IMR-90 (cell line): ENCODE data around the gene MET. TPM values are rescaled to one million over a fixed set of nuclear protein-coding genes. Genes with fewer than 3 reads are reported as not detected.

Experiments used
- ATAC-seq: fragments of 200-7000 bp; cut with Tn5 transposase; 2 replicates; pipeline ENCODE4 v1.9.1; 2020; ENCODE audit warnings: low read depth, mild to moderate bottlenecking, moderate library complexity
- BruUV-seq: library from RNA; stranded (reverse); fragments of 400-500 nt; replicated peaks from 2 replicates; lab custom pipeline; 2021; lab: Mats Ljungman, UMichigan
- CTCF ChIA-PET: fragments of 300-600 bp; formaldehyde crosslinking; extraction: SDS; loops from one replicate; lab custom pipeline; 2021; ENCODE audit warnings: antibody characterized with exemption; lab: Yijun Ruan, JAX
- POLR2A ChIA-PET: fragments of 300-600 bp; sonication (Branson Sonifier 250); formaldehyde crosslinking; loops from one replicate; lab custom pipeline; 2022; ENCODE audit warnings: antibody characterized with exemption; ENCODE audit not compliant: unreplicated experiment; lab: Charles Lee
- DNase-seq: peaks from one replicate; pipeline ENCODE4 v3.0.0; 2013
- H2AFZ ChIP-seq: replicated peaks from 2 replicates; pipeline ENCODE3; 2013; ENCODE audit warnings: low read length, mild to moderate bottlenecking; ENCODE audit not compliant: poor library complexity
- H2AK5ac ChIP-seq: 2 replicates; pipeline ENCODE4 v1.6.1; 2013; ENCODE audit warnings: low read depth, low read length, inconsistent platforms
- H2AK9ac ChIP-seq: replicated peaks from 2 replicates; pipeline ENCODE3; 2013; ENCODE audit warnings: mild to moderate bottlenecking, low read depth, low read length, moderate library complexity; ENCODE audit not compliant: poor library complexity
- H2BK120ac ChIP-seq: 2 replicates; pipeline ENCODE4 v1.6.1; 2013; ENCODE audit warnings: low read depth, low read length, inconsistent platforms
- H2BK15ac ChIP-seq: 3 replicates; pipeline ENCODE4 v1.6.1; 2013; ENCODE audit warnings: low read depth, low read length, inconsistent platforms
- H2BK20ac ChIP-seq: 2 replicates; pipeline ENCODE4 v1.6.1; 2013; ENCODE audit warnings: low read depth, mild to moderate bottlenecking, inconsistent platforms, low read length, moderate library complexity
- H2BK5ac ChIP-seq: 2 replicates; pipeline ENCODE4 v1.6.1; 2013; ENCODE audit warnings: mild to moderate bottlenecking, low read depth, low read length, inconsistent platforms; ENCODE audit not compliant: poor library complexity, severe bottlenecking
- H3K14ac ChIP-seq: replicated peaks from 2 replicates; pipeline ENCODE4 v1.6.1; 2013; ENCODE audit warnings: low read depth, low read length, inconsistent platforms
- H3K18ac ChIP-seq: 2 replicates; pipeline ENCODE4 v1.6.1; 2013; ENCODE audit warnings: low read depth, low read length, control low read depth
- H3K23ac ChIP-seq: 2 replicates; pipeline ENCODE4 v1.6.1; 2013; ENCODE audit warnings: low read depth, low read length, inconsistent platforms
- H3K27ac ChIP-seq: 2 replicates; pipeline ENCODE4 v1.5.1; 2013; ENCODE audit warnings: mild to moderate bottlenecking, control low read depth, low read length; ENCODE audit not compliant: insufficient read depth
- H3K27me3 ChIP-seq: 2 replicates; pipeline ENCODE4 v1.6.1; 2013; ENCODE audit warnings: low read length; ENCODE audit not compliant: control insufficient read depth, insufficient read depth
- H3K36me3 ChIP-seq: 2 replicates; pipeline ENCODE4 v1.6.1; 2013; ENCODE audit warnings: low read length, mixed read lengths; ENCODE audit not compliant: control insufficient read depth, insufficient read depth
- H3K4ac ChIP-seq: 2 replicates; pipeline ENCODE4 v1.6.1; 2013; ENCODE audit warnings: low read depth, low read length, inconsistent platforms
- H3K4me1 ChIP-seq: 2 replicates; pipeline ENCODE4 v1.6.1; 2013; ENCODE audit warnings: low read length, mixed read lengths; ENCODE audit not compliant: control insufficient read depth, insufficient read depth
- H3K4me2 ChIP-seq: 2 replicates; pipeline ENCODE4 v1.6.1; 2013; ENCODE audit warnings: low read depth, mild to moderate bottlenecking, control low read depth, low read length, moderate library complexity
- H3K4me3 ChIP-seq: 2 replicates; pipeline ENCODE4 v1.5.1; 2013; ENCODE audit warnings: low read depth, mild to moderate bottlenecking, control low read depth, low read length, moderate library complexity; ENCODE audit not compliant: insufficient read depth
- H3K56ac ChIP-seq: 2 replicates; pipeline ENCODE4 v1.6.1; 2013; ENCODE audit warnings: low read length, inconsistent platforms; ENCODE audit not compliant: insufficient read depth; ENCODE audit errors: extremely low read depth
- H3K79me1 ChIP-seq, 2 experiments: 2 replicates each; pipeline ENCODE4 v1.6.1; 2013; ENCODE audit warnings: low read length in 2 of 2, inconsistent platforms in 1 of 2, low read depth in 1 of 2
- H3K9ac ChIP-seq: 2 replicates; pipeline ENCODE4 v1.6.1; 2013; ENCODE audit warnings: low read depth, low read length, control low read depth
- H3K9me1 ChIP-seq: 2 replicates; pipeline ENCODE4 v1.6.1; 2013; ENCODE audit warnings: low read length, inconsistent platforms; ENCODE audit not compliant: insufficient read depth
- H3K9me3 ChIP-seq: 2 replicates; pipeline ENCODE4 v1.6.1; 2013; ENCODE audit warnings: low read length; ENCODE audit not compliant: control insufficient read depth, insufficient read depth
- H4K20me1 ChIP-seq: 2 replicates; pipeline ENCODE4 v1.6.1; 2013; ENCODE audit warnings: low read length, inconsistent platforms; ENCODE audit not compliant: insufficient read depth
- H4K5ac ChIP-seq: 2 replicates; pipeline ENCODE4 v1.6.1; 2013; ENCODE audit warnings: mild to moderate bottlenecking, low read depth, low read length, control low read depth
- H4K8ac ChIP-seq, 2 experiments: 2 replicates each; pipeline ENCODE4 v1.6.1; 2013; ENCODE audit warnings: low read depth in 2 of 2, low read length in 2 of 2, control low read depth in 1 of 2, inconsistent platforms in 1 of 2
- H4K91ac ChIP-seq: 2 replicates; pipeline ENCODE4 v1.6.1; 2013; ENCODE audit warnings: low read depth, low read length, inconsistent platforms; ENCODE audit not compliant: insufficient read depth
- BHLHE40 ChIP-seq: fragments of 150-350 bp; IDR thresholded peaks from 2 replicates; pipeline ENCODE4 v1.6.1; 2016; ENCODE audit warnings: mild to moderate bottlenecking, low read depth, low read length
- CHD1 ChIP-seq: IDR thresholded peaks from 2 replicates; pipeline ENCODE4 v1.6.1; 2012; ENCODE audit warnings: low read depth, low read length, improper control_type of control experiment
- ELK1 ChIP-seq: fragments of 150-350 bp; IDR thresholded peaks from 2 replicates; pipeline ENCODE4 v1.6.1; 2016; ENCODE audit warnings: low read depth, mild to moderate bottlenecking, low read length, moderate library complexity, borderline replicate concordance
- FOS ChIP-seq: fragments of 150-350 bp; IDR thresholded peaks from 2 replicates; pipeline ENCODE4 v1.6.1; 2016; ENCODE audit warnings: low read depth, low read length
- MAFK ChIP-seq: IDR thresholded peaks from 2 replicates; pipeline ENCODE4 v1.6.1; 2012; ENCODE audit warnings: low read depth, low read length, improper control_type of control experiment
- NFE2L2 ChIP-seq: fragments of 150-350 bp; IDR thresholded peaks from 2 replicates; pipeline ENCODE4 v1.6.1; 2016; ENCODE audit warnings: low read depth, mild to moderate bottlenecking, low read length
- RFX5 ChIP-seq: IDR thresholded peaks from 2 replicates; pipeline ENCODE4 v1.8.0; 2012; ENCODE audit warnings: low read depth, mild to moderate bottlenecking, low read length, moderate library complexity
- USF2 ChIP-seq: fragments of 150-350 bp; IDR thresholded peaks from 2 replicates; pipeline ENCODE4 v1.6.1; 2017; ENCODE audit warnings: mild to moderate bottlenecking, antibody characterized with exemption, low read length, low read depth
- WGBS, 2 experiments: methylation state at CpG; one replicate each; pipeline versions ENCODE4 v1.1.5 to v1.1.7; 2013; ENCODE audit warnings: missing lambda C conversion rate in 2 of 2; ENCODE audit not compliant: insufficient read length in 1 of 2; ENCODE audit errors: extremely low coverage in 2 of 2; 5-methylcytosine and 5-hydroxymethylcytosine counted together
- dilution Hi-C: fragments of 300-500 bp; cut with HindIII; formaldehyde crosslinking; loops from one replicate; pipeline ENCODE4 v1.14.3; 2018; ENCODE audit warnings: low sequenced_read_pairs; ENCODE audit not compliant: unreplicated experiment
- in situ Hi-C: fragments of 300-500 bp; cut with MboI; formaldehyde crosslinking; loops from 3 replicates; pipeline ENCODE4 v1.14.3; 2019; ENCODE audit warnings: low sequenced_read_pairs, inconsistent platforms, mixed read lengths
- intact Hi-C: fragments of 100-400 bp; cut with micrococcal nuclease; formaldehyde crosslinking; loops from 2 replicates; pipeline ENCODE4 v1.10.0; 2022
- polyA plus RNA-seq, 3 experiments: library from polyadenylated mRNA; depleted of rRNA; stranded (reverse); fragments of >200 nt; gene quantifications; 2 replicates each; pipeline ENCODE4 v1.2.3, GENCODE V29; 2012; ENCODE audit warnings: low replicate concordance in 1 of 3
- total RNA-seq: library from RNA; depleted of rRNA; stranded (reverse); fragments of >200 nt; gene quantifications from 2 replicates; pipeline ENCODE4 v1.2.3, GENCODE V29; 2012; rRNA removed

The MET gene
- total and polyA plus RNA-seq, 2 of the 4 experiments (the other 2 are of a cell fraction) = 15.0 to 84.6 TPM

DNA sequence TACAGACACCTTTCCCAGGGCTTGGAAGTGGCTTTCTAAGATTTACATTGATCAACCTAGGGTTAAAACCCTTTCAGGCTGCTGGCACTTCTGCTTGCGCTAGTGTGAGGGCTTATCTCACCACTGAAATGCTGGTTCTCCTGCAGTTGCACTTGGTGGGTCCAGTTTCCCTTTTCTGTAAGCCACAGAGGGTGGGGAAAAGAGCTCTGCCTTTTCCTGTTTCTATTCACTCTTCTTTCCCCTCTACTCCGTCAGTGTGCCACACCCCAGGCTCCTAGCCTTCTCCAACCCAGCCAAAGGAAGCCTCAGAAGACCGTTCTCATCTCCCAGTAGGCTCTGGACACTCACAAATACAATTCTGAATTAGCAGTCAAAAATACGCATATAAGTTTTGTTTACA lies 171.4 kb downstream of the MET start:
- Histone ChIP-seq H2AK5ac (no peak overlapping the region), H3K4me1 (no peaks in the 10 kb centered on the region), H4K8ac (no peak overlapping the region), H4K91ac (no peak overlapping the region), H3K4ac (no peak overlapping the region), H3K4me3 (no peak overlapping the region), H3K79me1 (no peaks in the 10 kb centered on the region), H4K5ac (no peak overlapping the region), H4K20me1 (no peaks in the 10 kb centered on the region), H2BK120ac (no peak overlapping the region), H3K14ac (no peak overlapping the region), H3K9me1 (no peaks in the 10 kb centered on the region), H3K9ac (no peak overlapping the region), H2BK5ac (no peak overlapping the region), H3K4me2 (no peak overlapping the region), H2BK20ac (no peak overlapping the region), H2AFZ (no peak overlapping the region), H2AK9ac (no peak overlapping the region), H3K27ac (no peak overlapping the region), H3K18ac (no peak overlapping the region), H3K23ac (no peak overlapping the region), H3K27me3 (peaks cover 10% of the 10 kb centered on the region), H2BK15ac (no peak overlapping the region), H3K56ac (no peak overlapping the region), H3K9me3 (no peaks in the 10 kb centered on the region), H3K36me3 (no peaks in the 10 kb centered on the region)
- no peak for TF ChIP-seq MAFK
- TF ChIP-seq FOS = no peak
- no peak for TF ChIP-seq ELK1
- no peak for TF ChIP-seq CHD1
- no peak for TF ChIP-seq NFE2L2
- no peak for TF ChIP-seq BHLHE40
- no peak for TF ChIP-seq RFX5
- no peak for TF ChIP-seq USF2
- CTCF ChIA-PET = no interaction called here
- POLR2A ChIA-PET = no interaction called here
- dilution Hi-C loops = no loop called here
- in situ Hi-C loops = no loop called here
- BruUV-seq = no TSS peak
- intact Hi-C loops = no loop called here
- DNase-seq (no peak), ATAC-seq (no peak)
- WGBS, 2 experiments = 60% methylated on average over 2 of the region's 4 CpGs; no CpG with 5 or more reads in 1 of the 2 experiments

Other genes with a start within 250 kb of the MET start
- 199 and 217 TPM in 2 replicates for gene CAV2, start 172.5 kb upstream of the MET start, total RNA-seq
- 217 and 265 TPM in 2 replicates for gene CAV2, start 172.5 kb upstream of the MET start, polyA plus RNA-seq (2012; rRNA removed)
- gene CAV1, start 147.2 kb upstream of the MET start, total RNA-seq = 1,496 and 1,592 TPM in 2 replicates
- 1,549 and 1,808 TPM in 2 replicates for gene CAV1, start 147.2 kb upstream of the MET start, polyA plus RNA-seq (2012; rRNA removed)
- 133 and 229 TPM in 2 replicates for gene CAPZA2, start 190.4 kb downstream of the MET start, total RNA-seq
- gene CAPZA2, start 190.4 kb downstream of the MET start, polyA plus RNA-seq (2012; rRNA removed) = 50.7 and 66.6 TPM in 2 replicates